Testis (tissue), 2 donors: Measurements from ENCODE around the gene SLC4A4.

Experiments used
- POLR2A ChIP-seq: fragments of 450-650 bp; IDR thresholded peaks from one replicate; pipeline ENCODE4 v1.6.1; 2017; ENCODE audit warnings: antibody characterized with exemption, mild to moderate bottlenecking, moderate library complexity
- TF ChIP-seq, protein P1 (sequence below), 3 experiments: fragments of 450-650 bp in 2 of 3; fragments of 200-600 bp in 1 of 3; sonication (generic) in 1 of 3; IDR thresholded peaks; one replicate each; pipeline ENCODE4 v1.5.1; 2016 to 2019; ENCODE audit warnings: antibody characterized with exemption in 3 of 3, mild to moderate bottlenecking in 2 of 3, moderate library complexity in 1 of 3

DNA sequence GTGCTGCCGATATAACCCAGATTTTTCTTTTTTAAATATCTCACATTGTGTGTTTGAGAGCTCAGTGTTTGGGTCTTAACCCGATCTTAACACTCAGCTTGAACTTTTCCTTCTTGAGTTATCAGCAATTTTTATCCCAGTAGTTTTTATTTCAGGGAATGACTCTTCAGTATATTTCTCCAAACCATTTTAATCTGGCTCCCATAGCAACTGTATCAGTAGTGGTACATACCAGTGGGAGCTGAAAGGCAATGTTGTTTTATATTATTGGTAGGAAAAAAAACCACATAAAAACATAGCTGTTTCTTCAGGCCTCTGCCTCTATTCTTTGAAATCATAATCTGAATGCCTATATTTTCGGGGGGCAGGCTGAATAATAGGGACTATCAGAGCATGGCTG lies 111.1 kb downstream of the SLC4A4 start:
- TF ChIP-seq, protein P1, sequence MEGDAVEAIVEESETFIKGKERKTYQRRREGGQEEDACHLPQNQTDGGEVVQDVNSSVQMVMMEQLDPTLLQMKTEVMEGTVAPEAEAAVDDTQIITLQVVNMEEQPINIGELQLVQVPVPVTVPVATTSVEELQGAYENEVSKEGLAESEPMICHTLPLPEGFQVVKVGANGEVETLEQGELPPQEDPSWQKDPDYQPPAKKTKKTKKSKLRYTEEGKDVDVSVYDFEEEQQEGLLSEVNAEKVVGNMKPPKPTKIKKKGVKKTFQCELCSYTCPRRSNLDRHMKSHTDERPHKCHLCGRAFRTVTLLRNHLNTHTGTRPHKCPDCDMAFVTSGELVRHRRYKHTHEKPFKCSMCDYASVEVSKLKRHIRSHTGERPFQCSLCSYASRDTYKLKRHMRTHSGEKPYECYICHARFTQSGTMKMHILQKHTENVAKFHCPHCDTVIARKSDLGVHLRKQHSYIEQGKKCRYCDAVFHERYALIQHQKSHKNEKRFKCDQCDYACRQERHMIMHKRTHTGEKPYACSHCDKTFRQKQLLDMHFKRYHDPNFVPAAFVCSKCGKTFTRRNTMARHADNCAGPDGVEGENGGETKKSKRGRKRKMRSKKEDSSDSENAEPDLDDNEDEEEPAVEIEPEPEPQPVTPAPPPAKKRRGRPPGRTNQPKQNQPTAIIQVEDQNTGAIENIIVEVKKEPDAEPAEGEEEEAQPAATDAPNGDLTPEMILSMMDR (IDR thresholded peaks at IDR 0.05): no peak
- no peak for TF ChIP-seq POLR2A
